NCI-H146 treated with DMSO at 0.1 percent for 48 hours (cell line): ENCODE results near the gene GRPEL1.
A peak's percentile ranks its signal among the peaks of the same experiment; 100 is the strongest.
"Not testable (repeated sequence)": the region's sequence is repeated elsewhere in the genome, so short reads cannot be mapped to it uniquely, and the experiment has no call there.

Source experiments
- DNase-seq: peaks from one replicate; lab custom pipeline; 2025; ENCODE audit not compliant: unreplicated experiment; lab: John Stamatoyannopoulos, UW

Gene GRPEL1

DNA sequence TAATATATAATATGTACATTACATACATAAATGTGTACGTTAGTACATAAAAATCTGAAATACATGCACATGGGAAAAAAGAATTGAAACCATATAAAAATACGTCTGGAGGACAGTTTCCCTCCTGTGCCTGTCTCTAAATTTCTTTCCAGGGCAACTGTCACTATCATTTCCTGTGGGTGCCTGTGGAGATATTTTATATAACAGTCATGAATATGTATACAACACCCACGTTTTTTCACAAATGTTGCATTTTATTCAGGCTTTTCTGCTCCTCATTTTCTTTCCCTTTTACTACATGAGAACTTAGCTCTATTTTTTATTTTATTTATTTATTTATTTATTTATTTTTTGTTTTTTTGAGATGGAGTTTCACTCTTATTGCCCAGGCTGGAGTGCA, 24.2 kb upstream of the GRPEL1 start:
- no peak for DNase-seq

DNA sequence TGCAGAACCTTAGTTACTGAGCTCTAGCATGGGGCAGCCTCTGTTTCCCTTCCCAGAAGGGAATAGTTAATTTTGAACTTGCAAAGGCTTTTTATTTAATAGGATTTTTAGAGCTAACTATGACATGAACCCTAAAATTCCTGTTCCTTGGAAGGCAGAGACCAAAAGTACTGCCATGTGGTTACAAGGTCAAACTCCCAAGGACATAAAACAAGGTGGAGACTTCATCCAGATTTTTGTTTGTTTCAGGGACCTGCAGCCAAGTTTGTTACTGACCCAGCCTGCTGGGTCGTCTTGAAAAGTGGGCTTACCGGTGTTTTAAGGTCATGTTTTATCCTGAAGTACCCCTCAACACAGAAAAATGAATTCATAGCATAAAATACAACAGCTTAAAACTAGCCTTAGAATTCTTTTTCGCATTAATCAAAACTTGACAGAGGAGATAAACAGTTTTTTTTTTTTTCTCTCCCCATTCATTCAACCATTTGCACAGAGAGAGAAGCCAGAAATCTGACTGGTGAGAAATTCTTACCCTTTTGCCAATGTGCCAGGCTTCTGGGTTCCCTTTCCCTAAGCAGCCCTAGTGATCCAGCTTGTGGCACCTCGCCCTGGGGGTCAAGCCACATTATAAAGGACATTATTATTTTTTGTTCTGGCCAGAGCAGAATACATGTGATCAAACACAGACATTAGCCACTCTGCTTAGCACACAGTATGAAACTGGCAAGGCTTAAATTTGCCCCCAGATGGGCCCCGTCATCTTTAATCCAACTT, 21.5 kb upstream of the GRPEL1 start:
- no peak for DNase-seq

DNA sequence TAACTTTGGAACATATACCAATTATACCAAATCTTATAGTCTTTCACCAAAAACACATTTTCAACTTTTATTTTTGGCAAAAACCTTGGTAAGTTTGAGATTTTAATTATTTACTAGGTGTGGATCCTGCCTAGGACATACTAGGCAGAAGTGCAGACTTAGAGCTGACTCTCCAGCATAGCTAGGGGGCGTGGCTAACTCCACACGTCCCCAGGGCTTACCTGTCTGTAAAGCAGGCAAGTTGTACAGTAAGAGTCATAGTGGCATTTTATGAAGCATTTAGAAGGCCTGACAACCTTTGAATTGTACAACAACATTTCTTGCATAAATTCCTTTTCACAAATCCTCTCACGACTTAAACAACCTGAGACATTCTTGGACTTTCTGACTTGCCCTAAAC, 19.2 kb upstream of the GRPEL1 start:
- DNase-seq, result no peak

DNA sequence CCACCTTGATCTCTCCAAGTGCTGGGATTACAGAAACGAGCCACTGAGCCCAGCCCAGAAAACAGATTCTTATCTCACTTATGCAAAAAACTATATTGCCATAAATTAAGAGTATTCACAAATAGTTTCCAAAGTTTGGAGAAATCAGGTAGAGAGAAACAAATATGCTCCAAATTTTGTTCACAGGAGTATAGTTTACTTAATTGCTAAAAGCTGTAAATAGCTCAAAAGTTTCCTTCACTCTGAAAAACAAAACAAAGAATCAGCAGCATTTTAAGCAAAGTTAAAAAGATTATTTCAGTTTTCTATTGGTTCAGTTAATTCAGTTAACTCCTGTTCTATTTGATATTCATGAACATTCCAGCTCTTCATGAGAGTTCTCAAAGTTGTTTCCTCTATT, 18.5 kb upstream of the GRPEL1 start:
- DNase-seq, result no peak

DNA sequence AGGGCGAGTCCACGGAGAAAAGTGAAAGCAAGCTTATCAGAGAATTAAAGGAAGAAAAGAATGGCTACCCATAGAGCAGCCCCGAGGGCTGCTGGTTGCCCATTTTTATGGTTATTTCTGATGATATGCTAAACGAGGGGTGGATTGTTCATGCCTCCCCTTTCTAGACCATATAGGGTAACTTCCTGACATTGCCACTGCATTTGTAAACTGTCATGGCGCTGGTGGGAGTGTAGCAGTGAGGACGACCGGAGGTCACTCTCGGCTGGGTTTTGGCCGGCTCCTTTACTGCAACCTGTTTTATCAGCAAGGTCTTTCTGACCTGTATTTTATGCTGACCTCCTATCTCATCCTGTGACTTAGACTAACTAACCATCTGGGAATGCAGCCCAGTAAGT, 16.7 kb upstream of the GRPEL1 start:
- not testable (repeated sequence) for DNase-seq

DNA sequence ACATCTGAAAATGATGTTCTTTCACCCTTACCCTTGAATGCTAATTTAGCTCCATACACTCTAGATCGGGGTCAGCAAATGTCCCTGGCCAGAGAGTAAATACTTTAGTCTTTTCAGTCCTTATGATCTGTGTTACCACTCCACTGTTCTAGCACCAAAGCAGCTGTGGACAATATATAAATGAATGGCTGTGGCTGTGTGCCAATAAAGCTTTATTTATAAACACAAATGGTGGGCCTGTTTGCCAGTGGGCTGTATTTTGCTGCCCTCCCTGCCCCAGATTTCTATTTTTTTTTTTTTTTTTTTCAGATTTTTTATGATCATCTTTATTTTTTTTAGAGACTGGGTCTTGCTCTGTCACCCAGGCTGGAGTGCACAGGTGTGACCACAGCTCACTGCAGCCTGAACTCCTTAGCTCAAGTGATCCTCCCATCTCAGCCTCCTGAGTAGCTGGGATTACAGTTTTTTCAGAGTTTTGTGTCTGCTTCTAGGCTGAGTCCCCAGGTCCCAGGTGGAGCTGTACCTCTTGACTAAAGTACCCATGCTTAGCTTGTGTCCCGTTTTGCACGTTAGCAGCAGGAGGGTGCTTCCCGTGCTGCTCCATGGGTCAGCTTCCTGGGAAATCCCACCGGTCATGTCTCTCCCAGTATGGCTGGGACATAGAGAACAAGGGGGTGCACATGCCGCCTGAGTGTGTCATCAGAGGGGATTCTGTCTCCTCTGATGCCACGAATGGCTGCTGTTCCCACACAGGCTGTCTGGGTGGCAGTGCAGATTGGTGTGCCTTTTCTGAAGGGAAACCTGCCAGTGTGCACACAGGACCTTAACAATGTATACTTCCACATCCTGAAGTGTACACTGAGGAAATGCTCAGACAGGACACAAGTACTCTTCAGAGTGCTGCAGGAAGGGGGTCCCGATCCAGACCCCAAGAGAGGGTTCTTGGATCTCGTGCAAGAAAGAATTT, 16.0 kb upstream of the GRPEL1 start:
- DNase-seq, result no peak

DNA sequence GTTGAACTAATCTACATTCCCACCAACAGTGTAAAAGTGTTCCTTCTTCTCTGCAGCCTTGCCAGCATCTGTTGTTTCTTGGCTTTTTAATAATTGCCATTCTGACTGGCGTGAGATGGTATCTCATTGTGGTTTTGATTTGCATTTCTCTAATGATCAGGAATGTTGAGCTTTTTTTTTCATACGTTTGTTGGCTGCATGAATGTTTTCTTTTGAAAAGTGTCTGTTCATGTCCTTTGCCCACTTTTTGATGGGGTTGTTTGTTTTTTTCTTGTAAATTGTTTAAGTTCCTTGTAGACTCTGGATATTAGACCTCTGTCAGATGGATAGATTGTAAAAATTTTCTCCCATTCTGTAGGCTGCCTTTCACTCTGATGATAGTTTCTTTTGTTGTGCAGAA, 12.0 kb upstream of the GRPEL1 start:
- not testable (repeated sequence) for DNase-seq

DNA sequence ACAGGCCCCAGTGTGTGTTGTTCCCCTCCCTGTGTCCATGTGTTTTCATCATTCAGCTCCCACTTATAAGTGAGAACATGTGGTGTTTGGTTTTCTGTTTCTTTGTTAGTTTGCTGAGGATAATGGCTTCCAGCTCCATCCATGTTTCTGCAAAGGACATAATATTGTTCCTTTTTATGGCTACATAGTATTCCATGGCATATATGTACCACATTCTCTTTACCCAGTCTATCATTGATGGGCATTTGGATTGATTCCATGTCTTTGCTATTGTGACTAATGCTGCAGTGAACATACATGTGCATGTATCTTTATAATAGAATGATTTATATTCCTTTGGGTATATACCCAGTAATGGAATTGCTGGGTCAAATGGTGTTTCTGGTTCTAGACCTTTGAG, 11.6 kb upstream of the GRPEL1 start:
- not testable (repeated sequence) for DNase-seq

DNA sequence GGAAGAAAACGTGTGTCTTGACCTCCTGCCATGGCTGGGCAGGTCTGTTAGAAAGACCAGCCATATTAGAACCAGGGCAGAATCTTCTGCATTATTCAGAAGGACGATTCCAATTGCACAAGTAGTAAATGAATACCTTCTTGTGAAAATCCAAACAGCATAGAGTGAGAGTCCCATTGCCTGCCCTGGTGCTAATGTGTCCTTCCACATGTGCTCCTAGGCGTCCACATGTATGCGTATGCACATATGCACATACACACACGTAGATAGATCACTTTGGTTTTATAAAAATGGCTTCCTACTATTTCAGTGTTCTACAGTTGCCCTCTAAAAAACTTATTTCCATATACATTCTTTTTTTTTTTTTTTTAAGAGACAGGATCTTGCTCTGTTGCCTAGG, 10.2 kb upstream of the GRPEL1 start:
- no peak for DNase-seq

DNA sequence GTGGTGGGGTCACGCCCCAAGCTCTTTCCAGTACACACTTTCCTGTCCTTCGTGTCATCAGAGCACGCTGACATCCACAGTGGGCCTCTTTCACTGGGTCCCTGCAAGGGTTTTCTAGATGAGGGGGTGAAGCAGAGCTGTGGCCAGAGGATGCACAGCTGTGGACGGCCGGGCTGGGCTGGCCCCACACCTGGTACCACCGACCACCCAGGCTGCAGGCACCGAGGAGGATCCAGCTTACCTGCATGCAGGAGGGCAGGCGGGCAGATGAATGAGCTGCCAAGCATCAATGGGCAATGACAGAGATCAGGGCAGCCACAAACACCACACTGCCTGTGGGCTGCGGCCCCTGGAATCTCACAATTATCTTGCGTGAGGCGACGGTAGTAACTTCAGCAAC, 9.5 kb upstream of the GRPEL1 start:
- no peak for DNase-seq

DNA sequence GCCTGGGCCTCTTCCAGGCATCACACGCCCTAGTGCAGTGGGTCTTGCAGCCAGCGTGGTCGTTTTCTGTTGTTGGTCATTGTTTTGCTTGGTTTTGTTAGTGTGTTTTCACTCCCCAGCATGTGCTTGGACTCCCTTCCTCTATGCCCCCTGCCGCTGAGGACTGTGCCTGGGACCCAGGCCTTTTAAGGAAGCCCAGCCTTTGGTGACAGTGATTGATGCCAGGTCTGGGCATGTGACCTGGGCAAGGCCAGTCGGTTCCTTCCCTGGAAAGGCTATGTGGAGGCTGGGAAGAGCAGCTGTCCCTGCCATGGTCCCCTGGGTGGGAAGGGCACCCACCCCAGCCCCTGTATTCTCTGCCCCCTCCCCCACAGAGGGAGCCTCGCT, 8.8 kb upstream of the GRPEL1 start:
- no peak for DNase-seq

DNA sequence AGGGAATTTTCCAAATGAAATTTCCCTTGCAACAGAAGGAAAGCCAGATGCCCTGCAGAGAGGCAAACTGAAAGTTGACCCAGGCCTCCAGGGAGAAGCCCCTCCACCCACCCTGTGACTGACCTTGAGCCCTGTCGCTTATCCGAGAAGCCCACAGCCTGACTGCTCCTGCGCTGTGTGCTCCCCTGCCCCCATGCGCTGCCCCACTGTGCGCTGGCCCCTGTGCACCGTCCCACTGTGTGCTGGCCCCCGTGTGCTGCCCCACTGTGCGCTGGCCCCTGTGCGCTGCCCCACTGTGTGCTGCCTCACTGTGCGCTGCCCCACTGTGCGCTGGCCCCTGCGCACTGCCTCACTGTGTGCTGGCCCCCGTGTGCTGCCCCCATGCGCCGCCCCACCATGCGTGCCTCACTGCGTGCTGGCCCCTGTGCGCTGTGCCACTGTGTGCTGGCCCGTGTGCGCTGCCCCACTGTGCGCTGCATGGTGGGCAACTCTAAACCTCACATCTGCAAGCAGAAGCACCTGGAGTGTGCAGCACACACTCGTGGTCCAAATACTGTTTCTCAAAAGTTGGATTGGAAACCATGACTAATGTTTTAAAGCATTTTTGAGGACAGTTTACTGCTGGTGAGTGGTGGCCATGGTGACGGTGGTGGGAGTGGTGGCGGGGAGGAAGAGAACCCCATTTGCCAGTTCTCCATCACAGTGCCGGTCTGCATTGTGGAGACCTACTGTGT, 8.3 kb upstream of the GRPEL1 start:
- DNase-seq, result no peak

DNA sequence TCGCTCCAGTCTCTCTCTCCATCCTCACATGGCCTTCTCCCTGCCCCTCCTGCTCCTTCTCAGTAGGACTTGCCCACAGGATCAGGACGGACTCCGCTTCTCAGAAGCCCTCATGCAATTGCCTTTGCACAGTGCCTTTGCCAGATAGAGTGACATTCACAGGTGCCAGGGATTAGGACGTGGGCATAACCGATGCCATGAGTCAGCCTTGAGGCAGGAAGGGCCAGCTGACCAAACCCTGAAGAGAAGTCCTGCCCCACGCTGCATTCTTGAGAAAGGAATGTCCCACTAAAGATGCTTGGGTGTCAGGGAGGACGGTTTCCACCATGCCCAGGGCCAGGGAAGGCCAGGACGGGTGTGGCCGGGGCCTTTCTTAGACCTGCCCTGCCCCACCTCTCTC, 6.6 kb upstream of the GRPEL1 start:
- DNase-seq, result no peak

DNA sequence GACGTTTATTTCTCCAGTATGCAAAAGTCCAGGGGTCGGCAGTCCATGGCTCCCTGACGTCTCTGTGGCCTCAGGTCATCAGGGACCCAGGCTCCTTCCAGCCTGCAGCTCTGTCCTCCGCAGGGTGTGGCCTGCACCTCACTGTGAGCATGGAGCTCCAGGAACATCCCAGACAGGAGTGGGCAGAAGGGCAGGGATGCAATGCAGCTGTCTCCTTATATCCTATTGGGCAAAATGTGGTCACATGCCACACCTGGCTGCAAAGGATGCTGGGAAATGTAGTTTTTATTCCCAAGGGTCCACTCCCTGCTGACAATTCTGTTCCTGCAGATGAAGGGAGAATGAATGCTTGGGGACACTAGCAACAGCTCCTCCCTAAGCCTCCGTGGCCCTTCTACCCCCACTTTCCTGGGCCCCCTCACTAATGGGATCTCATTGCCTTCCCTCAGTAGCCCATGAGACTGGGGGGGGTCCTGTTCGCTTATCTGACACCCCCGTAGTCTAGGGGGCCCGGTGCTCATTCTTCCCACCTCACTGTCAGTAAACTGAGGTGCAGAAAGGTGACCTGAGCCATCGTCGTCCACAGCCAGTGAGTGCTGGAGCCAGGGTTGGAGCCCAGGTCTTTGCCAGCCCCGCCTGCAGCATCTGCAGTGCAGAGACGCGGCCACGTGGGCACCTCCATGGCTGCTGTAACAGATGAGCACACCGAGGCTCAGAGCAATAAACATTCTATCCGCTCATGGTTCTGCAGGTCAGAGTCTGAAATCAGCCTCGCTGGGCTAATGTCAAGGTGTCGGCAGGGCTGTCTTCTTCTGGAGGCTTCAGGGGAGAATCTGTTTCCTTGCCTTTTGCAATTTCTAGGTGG, 5.9 kb upstream of the GRPEL1 start:
- DNase-seq, result no peak

DNA sequence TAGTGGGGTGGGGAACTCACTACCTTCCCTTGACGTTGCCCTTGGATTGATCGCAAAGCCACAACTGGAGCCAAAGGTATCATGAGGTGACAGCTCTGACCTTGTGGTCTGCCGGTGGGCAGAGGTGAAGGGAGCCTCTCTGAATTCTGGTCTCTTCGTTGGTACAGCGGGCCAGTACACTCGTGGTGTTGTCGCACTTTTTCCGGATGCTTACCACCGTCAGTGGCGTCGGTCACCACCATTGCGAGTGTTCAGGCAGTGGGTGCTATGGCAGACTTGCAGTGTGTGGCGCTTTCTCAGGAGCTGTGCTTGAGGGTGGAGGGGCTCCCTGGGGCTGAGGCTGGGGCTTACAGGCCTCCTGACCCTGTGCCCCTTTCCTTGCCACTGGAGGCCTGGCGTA, 5.2 kb upstream of the GRPEL1 start:
- no peak for DNase-seq

DNA sequence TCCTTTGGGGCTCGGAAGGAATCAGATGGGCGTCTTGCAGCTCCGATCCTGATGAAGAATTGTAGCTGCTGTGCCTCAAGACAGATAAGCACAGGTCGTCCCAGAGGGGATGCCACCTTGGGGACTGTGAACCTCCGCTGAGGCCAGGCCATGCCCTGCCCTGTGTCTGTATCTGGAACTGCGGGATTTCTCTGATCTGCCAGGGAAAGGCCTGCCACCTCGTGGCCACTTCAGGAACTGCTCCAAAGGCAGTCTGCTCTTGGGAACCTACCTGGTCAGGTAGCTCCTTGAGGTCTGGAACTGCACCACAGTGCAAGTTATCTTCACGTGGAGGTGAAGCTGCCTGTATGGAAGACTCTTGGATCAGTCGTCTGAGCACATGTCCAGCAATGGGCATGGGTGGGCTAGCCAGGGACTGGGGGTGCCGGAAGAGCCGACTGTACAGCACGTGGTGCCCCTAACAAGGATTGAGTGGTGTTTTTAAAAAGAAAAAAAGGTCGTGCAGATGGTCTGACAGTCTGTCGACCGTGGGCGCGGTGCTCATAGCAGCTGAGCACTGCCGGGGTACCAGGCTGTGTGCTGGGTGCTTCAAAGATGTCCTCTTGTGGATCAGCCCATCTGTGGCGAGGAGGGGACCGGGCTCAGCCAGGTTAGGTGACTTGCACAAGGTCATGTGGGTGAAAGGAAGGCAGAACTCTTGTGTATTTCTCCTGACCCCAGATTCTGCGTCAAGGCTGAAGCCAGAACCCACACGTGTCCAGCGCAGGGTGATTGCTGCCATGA, 3.1 kb upstream of the GRPEL1 start:
- DNase-seq, result peak; percentile 76

DNA sequence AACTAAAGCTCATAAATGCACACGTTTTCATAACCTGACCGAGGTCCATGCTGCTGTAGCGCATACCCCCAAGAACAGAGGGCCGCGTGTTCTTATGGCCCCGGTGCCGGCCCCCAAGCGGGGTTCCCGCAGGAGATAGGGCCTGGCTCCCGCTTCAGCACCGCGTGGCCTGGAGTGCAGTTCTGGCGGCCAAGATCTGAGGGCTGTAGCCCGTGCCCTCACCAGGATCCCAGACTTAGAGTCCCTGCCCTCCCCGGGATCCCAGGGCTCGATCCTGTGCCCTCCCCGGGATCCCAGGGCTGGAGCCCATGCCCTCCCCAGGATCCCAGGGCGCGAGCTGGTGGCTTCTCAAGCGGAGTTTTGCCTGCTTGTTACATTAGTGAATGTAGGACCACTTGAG, 1.0 kb upstream of the GRPEL1 start:
- no peak for DNase-seq

DNA sequence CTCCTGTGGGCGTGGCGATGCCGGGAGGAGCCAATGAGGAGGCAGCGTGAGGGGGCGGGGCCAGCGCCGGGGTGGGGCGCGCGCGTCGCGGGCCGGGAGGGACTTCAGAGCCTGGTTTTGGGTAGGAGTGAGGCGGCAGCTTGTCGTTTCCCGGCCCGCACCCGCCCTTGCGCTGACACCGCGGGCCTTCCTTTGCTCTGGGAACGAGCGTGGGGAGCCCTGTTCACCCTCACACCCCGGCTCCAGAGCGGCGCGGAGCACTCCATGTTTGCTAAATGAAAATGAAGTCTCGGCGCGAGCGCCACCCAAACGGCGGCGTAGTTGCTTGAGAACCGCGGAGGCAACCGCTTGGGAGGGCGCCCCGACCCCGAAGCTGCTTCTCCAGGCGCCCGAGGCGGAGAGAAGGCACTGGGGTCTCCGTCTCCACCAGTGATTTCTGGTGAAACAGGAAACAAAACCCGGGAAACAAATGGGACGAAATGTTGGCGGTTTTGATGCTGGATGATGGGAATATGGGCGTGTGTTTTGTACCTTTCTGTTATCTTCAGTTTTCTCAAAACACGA, 497 bp upstream of the GRPEL1 start:
- no peak for DNase-seq

DNA sequence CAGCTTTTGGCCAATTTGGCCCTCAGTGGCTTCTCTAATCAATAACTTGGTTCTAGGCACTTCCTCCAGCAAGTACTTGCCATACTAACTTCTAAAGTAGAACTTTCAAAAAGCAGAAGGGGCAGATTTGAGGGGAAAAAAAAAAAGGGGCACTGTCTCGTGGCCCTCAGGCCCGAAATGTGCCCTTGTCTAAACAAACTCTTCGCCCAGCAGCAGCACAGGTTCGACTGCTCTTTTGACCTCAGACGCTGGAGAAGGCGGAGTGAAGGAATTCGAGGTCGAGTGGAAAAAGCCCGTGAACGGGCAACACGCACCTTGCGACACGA, 775 bp downstream of the GRPEL1 start:
- no peak for DNase-seq

DNA sequence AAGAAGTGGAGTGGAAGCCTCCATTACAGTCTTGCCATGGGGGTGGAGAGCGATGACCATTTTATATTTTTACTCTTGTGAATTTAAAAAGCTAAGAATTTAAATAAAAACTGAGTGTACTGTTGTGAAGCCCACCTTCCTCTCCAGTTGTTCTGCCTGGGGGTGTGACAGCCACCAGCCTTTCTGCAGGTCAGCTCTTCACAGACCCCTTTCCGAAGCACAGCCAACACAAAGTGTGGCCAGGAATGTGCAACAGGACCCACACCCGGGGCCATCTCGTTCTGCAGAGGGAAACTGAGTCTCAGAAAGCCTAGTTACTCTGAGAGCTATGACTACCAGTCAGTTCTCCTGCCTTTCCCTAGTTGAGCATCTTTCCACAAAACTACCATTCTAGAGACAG, 1.4 kb downstream of the GRPEL1 start:
- no peak for DNase-seq
